ENCODE measurements around the gene DUSP16.

Gene DUSP16

GRCh38 chr12:12445882-12446181 lies 116.8 kb downstream of the DUSP16 start:
- no CpG with 5 or more reads among the region's 2 CpGs for WGBS, 2 donors (ENCODE audit: extremely low coverage in 2 of 2, insufficient read length in 2 of 2, insufficient replicate concordance in 1 of 2)
- H3K27ac ChIP-seq (replicated peaks; ENCODE audit: low read length), result no peak overlapping the region

GRCh38 chr12:12445165-12445881 lies 117.3 kb downstream of the DUSP16 start:
- Histone ChIP-seq H3K79me1 (ENCODE audit: low read depth, low read length) (no peaks in the 10 kb centered on the region), H3K27ac (replicated peaks; ENCODE audit: low read length) (no peak overlapping the region), H3K4me3 (ENCODE audit: low read length in 2 of 2) (no peak overlapping the region), H3K4ac (ENCODE audit: low read length) (no peak overlapping the region), H2BK12ac (ENCODE audit: low read length) (no peak overlapping the region), H3K36me3 (replicated peaks in 1 of 2; ENCODE audit: control insufficient read depth in 2 of 2, insufficient read depth in 2 of 2, low read length in 2 of 2) (no peaks in the 10 kb centered on the region), H3K27me3 (ENCODE audit: control insufficient read depth in 3 of 3, insufficient read depth in 3 of 3, low read depth in 1 of 3, low read length in 3 of 3) (no peaks in the 10 kb centered on the region), H3K9ac (ENCODE audit: low read depth, low read length, poor library complexity) (no peak overlapping the region), H3K23ac (ENCODE audit: low read depth, low read length, poor library complexity) (no peak overlapping the region), H2BK5ac (ENCODE audit: low read length) (no peak overlapping the region), H4K91ac (ENCODE audit: low read depth, low read length, poor library complexity) (no peak overlapping the region), H3K4me2 (ENCODE audit: insufficient read depth, low read length, poor library complexity, severe bottlenecking) (no peak overlapping the region), H3K18ac (ENCODE audit: low read length) (no peak overlapping the region), H2AK5ac (ENCODE audit: low read depth, low read length) (no peak overlapping the region), H2BK120ac (ENCODE audit: low read depth, low read length) (no peak overlapping the region), H3K4me1 (ENCODE audit: control insufficient read depth in 2 of 2, insufficient read depth in 1 of 2, low read depth in 1 of 2, low read length in 2 of 2) (no peaks in the 10 kb centered on the region), H3K14ac (ENCODE audit: low read length) (no peak overlapping the region), H2AFZ (ENCODE audit: low read length) (no peak overlapping the region), H4K8ac (ENCODE audit: low read depth, low read length) (no peak overlapping the region), H2BK15ac (ENCODE audit: low read length) (no peak overlapping the region), H3K9me3 (replicated peaks in 1 of 2; ENCODE audit: control insufficient read depth in 2 of 2, insufficient read depth in 1 of 2, low read depth in 1 of 2, low read length in 2 of 2) (no peaks in the 10 kb centered on the region)
- WGBS, 2 donors (ENCODE audit: extremely low coverage in 2 of 2, insufficient read length in 2 of 2, insufficient replicate concordance in 1 of 2), result no CpG with 5 or more reads among the region's 4 CpGs
- no peak for DNase-seq (ENCODE audit: low spot score)

More at GRCh38 chr12:12445882-12446181, 116.8 kb downstream of the DUSP16 start:
- H3K9ac ChIP-seq (ENCODE audit: low read depth, low read length, poor library complexity), result no peak overlapping the region
- H2BK15ac ChIP-seq (ENCODE audit: low read length), result no peak overlapping the region
- H2BK120ac ChIP-seq (ENCODE audit: low read depth, low read length), result no peak overlapping the region
- H4K91ac ChIP-seq (ENCODE audit: low read depth, low read length, poor library complexity), result no peak overlapping the region
- no peak overlapping the region for H2AFZ ChIP-seq (ENCODE audit: low read length)
- H4K8ac ChIP-seq (ENCODE audit: low read depth, low read length), result no peak overlapping the region
- H3K4me1 ChIP-seq (ENCODE audit: control insufficient read depth in 2 of 2, insufficient read depth in 1 of 2, low read depth in 1 of 2, low read length in 2 of 2), result no peaks in the 10 kb centered on the region
- H3K14ac ChIP-seq (ENCODE audit: low read length), result no peak overlapping the region
- no peak overlapping the region for H3K4me2 ChIP-seq (ENCODE audit: insufficient read depth, low read length, poor library complexity, severe bottlenecking)
- H3K27me3 ChIP-seq (ENCODE audit: control insufficient read depth in 3 of 3, insufficient read depth in 3 of 3, low read depth in 1 of 3, low read length in 3 of 3), result no peaks in the 10 kb centered on the region
- no peaks in the 10 kb centered on the region for H3K79me1 ChIP-seq (ENCODE audit: low read depth, low read length)
- no peaks in the 10 kb centered on the region for H3K9me3 ChIP-seq (replicated peaks in 1 of 2; ENCODE audit: control insufficient read depth in 2 of 2, insufficient read depth in 1 of 2, low read depth in 1 of 2, low read length in 2 of 2)
- no peak overlapping the region for H3K23ac ChIP-seq (ENCODE audit: low read depth, low read length, poor library complexity)
- H3K36me3 ChIP-seq (replicated peaks in 1 of 2; ENCODE audit: control insufficient read depth in 2 of 2, insufficient read depth in 2 of 2, low read length in 2 of 2), result no peaks in the 10 kb centered on the region
- H3K4me3 ChIP-seq (ENCODE audit: low read length in 2 of 2), result no peak overlapping the region
- no peak overlapping the region for H3K18ac ChIP-seq (ENCODE audit: low read length)
- DNase-seq (ENCODE audit: low spot score), result no peak
- no peak overlapping the region for H2AK5ac ChIP-seq (ENCODE audit: low read depth, low read length)
- no peak overlapping the region for H3K4ac ChIP-seq (ENCODE audit: low read length)
- no peak overlapping the region for H2BK12ac ChIP-seq (ENCODE audit: low read length)
- no peak overlapping the region for H2BK5ac ChIP-seq (ENCODE audit: low read length)

GRCh38 chr12:12443431-12443878 lies 119.2 kb downstream of the DUSP16 start:
- H2BK15ac ChIP-seq (ENCODE audit: low read length), result no peak overlapping the region
- H2AK5ac ChIP-seq (ENCODE audit: low read depth, low read length), result no peak overlapping the region
- H3K4me2 ChIP-seq (ENCODE audit: insufficient read depth, low read length, poor library complexity, severe bottlenecking), result no peak overlapping the region
- H2BK12ac ChIP-seq (ENCODE audit: low read length), result no peak overlapping the region
- H2AFZ ChIP-seq (ENCODE audit: low read length), result no peak overlapping the region
- H2BK120ac ChIP-seq (ENCODE audit: low read depth, low read length), result no peak overlapping the region
- no peaks in the 10 kb centered on the region for H3K27me3 ChIP-seq (ENCODE audit: control insufficient read depth in 3 of 3, insufficient read depth in 3 of 3, low read depth in 1 of 3, low read length in 3 of 3)
- H3K79me1 ChIP-seq (ENCODE audit: low read depth, low read length), result no peaks in the 10 kb centered on the region
- no peak overlapping the region for H3K4me3 ChIP-seq (ENCODE audit: low read length in 2 of 2)
- H4K8ac ChIP-seq (ENCODE audit: low read depth, low read length), result no peak overlapping the region
- H3K9ac ChIP-seq (ENCODE audit: low read depth, low read length, poor library complexity), result no peak overlapping the region
- DNase-seq (ENCODE audit: low spot score), result no peak
- no CpG with 5 or more reads among the region's 5 CpGs for WGBS, 2 donors (ENCODE audit: extremely low coverage in 2 of 2, insufficient read length in 2 of 2, insufficient replicate concordance in 1 of 2)
- H3K9me3 ChIP-seq (replicated peaks in 1 of 2; ENCODE audit: control insufficient read depth in 2 of 2, insufficient read depth in 1 of 2, low read depth in 1 of 2, low read length in 2 of 2), result no peaks in the 10 kb centered on the region
- no peaks in the 10 kb centered on the region for H3K4me1 ChIP-seq (ENCODE audit: control insufficient read depth in 2 of 2, insufficient read depth in 1 of 2, low read depth in 1 of 2, low read length in 2 of 2)
- H3K14ac ChIP-seq (ENCODE audit: low read length), result no peak overlapping the region
- H3K27ac ChIP-seq (replicated peaks; ENCODE audit: low read length), result no peak overlapping the region
- H3K18ac ChIP-seq (ENCODE audit: low read length), result no peak overlapping the region
- no peaks in the 10 kb centered on the region for H3K36me3 ChIP-seq (replicated peaks in 1 of 2; ENCODE audit: control insufficient read depth in 2 of 2, insufficient read depth in 2 of 2, low read length in 2 of 2)
- H3K4ac ChIP-seq (ENCODE audit: low read length), result no peak overlapping the region
- H2BK5ac ChIP-seq (ENCODE audit: low read length), result no peak overlapping the region
- no peak overlapping the region for H4K91ac ChIP-seq (ENCODE audit: low read depth, low read length, poor library complexity)
- H3K23ac ChIP-seq (ENCODE audit: low read depth, low read length, poor library complexity), result no peak overlapping the region

GRCh38 chr12:12442548-12443071 lies 120.1 kb downstream of the DUSP16 start:
- H3K14ac ChIP-seq (ENCODE audit: low read length), result no peak overlapping the region
- H3K9ac ChIP-seq (ENCODE audit: low read depth, low read length, poor library complexity), result no peak overlapping the region
- H3K27ac ChIP-seq (replicated peaks; ENCODE audit: low read length), result no peak overlapping the region
- H3K79me1 ChIP-seq (ENCODE audit: low read depth, low read length), result no peaks in the 10 kb centered on the region
- no peak overlapping the region for H2BK15ac ChIP-seq (ENCODE audit: low read length)
- H3K36me3 ChIP-seq (replicated peaks in 1 of 2; ENCODE audit: control insufficient read depth in 2 of 2, insufficient read depth in 2 of 2, low read length in 2 of 2), result no peaks in the 10 kb centered on the region
- H3K23ac ChIP-seq (ENCODE audit: low read depth, low read length, poor library complexity), result no peak overlapping the region
- H2BK5ac ChIP-seq (ENCODE audit: low read length), result no peak overlapping the region
- H3K4me3 ChIP-seq (ENCODE audit: low read length in 2 of 2), result no peak overlapping the region
- H3K4ac ChIP-seq (ENCODE audit: low read length), result no peak overlapping the region
- no peaks in the 10 kb centered on the region for H3K27me3 ChIP-seq (ENCODE audit: control insufficient read depth in 3 of 3, insufficient read depth in 3 of 3, low read depth in 1 of 3, low read length in 3 of 3)
- no peak overlapping the region for H2BK120ac ChIP-seq (ENCODE audit: low read depth, low read length)
- no CpG with 5 or more reads among the region's 5 CpGs for WGBS, 2 donors (ENCODE audit: extremely low coverage in 2 of 2, insufficient read length in 2 of 2, insufficient replicate concordance in 1 of 2)
- DNase-seq (ENCODE audit: low spot score), result no peak
- no peak overlapping the region for H2AK5ac ChIP-seq (ENCODE audit: low read depth, low read length)
- H4K8ac ChIP-seq (ENCODE audit: low read depth, low read length), result no peak overlapping the region
- no peaks in the 10 kb centered on the region for H3K4me1 ChIP-seq (ENCODE audit: control insufficient read depth in 2 of 2, insufficient read depth in 1 of 2, low read depth in 1 of 2, low read length in 2 of 2)
- no peak overlapping the region for H2BK12ac ChIP-seq (ENCODE audit: low read length)
- no peaks in the 10 kb centered on the region for H3K9me3 ChIP-seq (replicated peaks in 1 of 2; ENCODE audit: control insufficient read depth in 2 of 2, insufficient read depth in 1 of 2, low read depth in 1 of 2, low read length in 2 of 2)
- H3K4me2 ChIP-seq (ENCODE audit: insufficient read depth, low read length, poor library complexity, severe bottlenecking), result no peak overlapping the region
- H2AFZ ChIP-seq (ENCODE audit: low read length), result no peak overlapping the region
- no peak overlapping the region for H3K18ac ChIP-seq (ENCODE audit: low read length)
- H4K91ac ChIP-seq (ENCODE audit: low read depth, low read length, poor library complexity), result no peak overlapping the region
